GM23248 (cell line): ENCODE measurements around the gene NXT1.

ENCODE experiments used
- EZH2 ChIP-seq: fragments of 200-600 bp; sonication (generic); IDR thresholded peaks from 2 replicates; pipeline ENCODE4 v1.6.1; 2018; ENCODE audit warnings: antibody characterized with exemption, mild to moderate bottlenecking; ENCODE audit not compliant: insufficient read depth, poor library complexity, severe bottlenecking
- EZH2phosphoT487 ChIP-seq: fragments of 200-600 bp; sonication (generic); IDR thresholded peaks from 2 replicates; pipeline ENCODE4 v1.6.1; 2018; ENCODE audit warnings: antibody characterized with exemption, moderate library complexity, mild to moderate bottlenecking, low read depth; ENCODE audit not compliant: insufficient read depth

DNA sequence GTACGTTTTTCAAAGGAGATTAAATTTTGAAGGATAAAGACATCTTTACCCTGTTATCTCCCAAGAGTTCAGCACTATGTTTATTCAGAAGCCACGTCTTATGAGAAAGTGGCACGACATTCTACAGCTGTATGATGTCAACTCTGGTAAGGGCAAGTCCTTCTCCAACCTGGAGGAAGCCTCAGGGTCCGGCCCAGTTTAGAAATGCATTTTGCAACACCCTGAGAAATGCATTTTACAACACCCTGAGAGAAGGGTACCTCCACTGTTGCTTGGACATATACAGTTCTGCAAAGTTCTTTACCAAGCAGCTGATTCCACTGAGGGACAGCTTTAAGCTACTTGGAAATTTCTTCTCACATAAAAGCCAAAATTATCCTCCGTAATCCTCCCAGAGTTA is 53.2 kb downstream of the NXT1 start:
- no peak for TF ChIP-seq EZH2
- TF ChIP-seq EZH2phosphoT487 = no peak
